Neural progenitor cell (in vitro differentiated cells): ENCODE data around the gene ZNF746. TPM values are rescaled to one million over a fixed set of nuclear protein-coding genes. Genes with fewer than 3 reads are reported as not detected.

Experiments used
- DNase-seq: peaks from one replicate; pipeline ENCODE4 v3.0.0-alpha.2; 2016; ENCODE audit warnings: low spot score
- H2AFZ ChIP-seq: fragments of 200-600 bp; sonication (generic); replicated peaks from 2 replicates; pipeline ENCODE4 v1.6.1; 2016; ENCODE audit warnings: antibody characterized with exemption
- H3F3A ChIP-seq: fragments of 200-600 bp; sonication (generic); 2 replicates; pipeline ENCODE4 v1.6.1; 2016; ENCODE audit warnings: antibody characterized with exemption, low read depth
- H3K27ac ChIP-seq: fragments of 200-600 bp; sonication (generic); 2 replicates; pipeline ENCODE4 v1.5.1; 2016; ENCODE audit warnings: mild to moderate bottlenecking
- H3K27me3 ChIP-seq: fragments of 200-600 bp; sonication (generic); 2 replicates; pipeline ENCODE4 v1.6.1; 2016; ENCODE audit warnings: mild to moderate bottlenecking, moderate library complexity
- H3K36me3 ChIP-seq: fragments of 200-600 bp; sonication (generic); 2 replicates; pipeline ENCODE4 v1.5.1; 2016
- H3K4me1 ChIP-seq: fragments of 200-600 bp; sonication (generic); 2 replicates; pipeline ENCODE4 v1.6.1; 2016; ENCODE audit warnings: mixed run types
- H3K4me2 ChIP-seq: fragments of 200-600 bp; sonication (generic); 2 replicates; pipeline ENCODE4 v1.6.1; 2016
- H3K4me3 ChIP-seq: fragments of 200-600 bp; sonication (generic); 2 replicates; pipeline ENCODE4 v1.5.1; 2016
- H3K79me2 ChIP-seq: fragments of 200-600 bp; sonication (generic); 2 replicates; pipeline ENCODE4 v1.6.1; 2016; ENCODE audit warnings: low read depth
- H3K9ac ChIP-seq: fragments of 200-600 bp; sonication (generic); 2 replicates; pipeline ENCODE4 v1.6.1; 2016
- H3K9me3 ChIP-seq: fragments of 200-600 bp; sonication (generic); 2 replicates; pipeline ENCODE4 v1.5.1; 2016; ENCODE audit warnings: low read depth
- H4K20me1 ChIP-seq: fragments of 200-600 bp; sonication (generic); 2 replicates; pipeline ENCODE4 v1.6.1; 2016; ENCODE audit warnings: low read depth
- H3K27ac Mint-ChIP-seq: 3 replicates; pipeline ENCODE4 v1.8.0; 2021; ENCODE audit warnings: mixed read lengths
- H3K27me3 Mint-ChIP-seq: 2 replicates; pipeline ENCODE4 v1.8.0; 2022; ENCODE audit warnings: low read depth, mild to moderate bottlenecking, inconsistent platforms, moderate library complexity, mixed read lengths; ENCODE audit not compliant: insufficient read depth
- H3K36me3 Mint-ChIP-seq: 3 replicates; pipeline ENCODE4 v1.8.0; 2021; ENCODE audit warnings: mixed read lengths
- H3K4me1 Mint-ChIP-seq: 3 replicates; pipeline ENCODE4 v1.8.0; 2021; ENCODE audit warnings: mixed read lengths
- H3K4me3 Mint-ChIP-seq: 3 replicates; pipeline ENCODE4 v1.8.0; 2021; ENCODE audit warnings: mild to moderate bottlenecking, moderate library complexity, mixed read lengths
- H3K9me3 Mint-ChIP-seq: 3 replicates; pipeline ENCODE4 v1.8.0; 2020; ENCODE audit warnings: mixed read lengths
- EZH2 ChIP-seq: fragments of 200-600 bp; sonication (generic); IDR thresholded peaks from 2 replicates; pipeline ENCODE4 v1.6.1; 2017; ENCODE audit warnings: antibody characterized with exemption, mild to moderate bottlenecking, moderate library complexity
- EZH2phosphoT487 ChIP-seq: fragments of 200-600 bp; sonication (generic); IDR thresholded peaks from 2 replicates; pipeline ENCODE4 v1.6.1; 2017; ENCODE audit warnings: antibody characterized with exemption
- total RNA-seq: library from RNA; depleted of rRNA; stranded (reverse); fragments of >200 nt; gene quantifications from 2 replicates; pipeline ENCODE4 v1.2.3, GENCODE V29; 2015; ENCODE audit warnings: low replicate concordance
- TF ChIP-seq, protein P1 (sequence below): fragments of 200-600 bp; sonication (generic); IDR thresholded peaks from 2 replicates; pipeline ENCODE4 v1.5.1; 2017; ENCODE audit warnings: antibody characterized with exemption, mild to moderate bottlenecking

The ZNF746 gene
- total RNA-seq, 1 donor from 2014 or later, result 11.0 TPM

DNA sequence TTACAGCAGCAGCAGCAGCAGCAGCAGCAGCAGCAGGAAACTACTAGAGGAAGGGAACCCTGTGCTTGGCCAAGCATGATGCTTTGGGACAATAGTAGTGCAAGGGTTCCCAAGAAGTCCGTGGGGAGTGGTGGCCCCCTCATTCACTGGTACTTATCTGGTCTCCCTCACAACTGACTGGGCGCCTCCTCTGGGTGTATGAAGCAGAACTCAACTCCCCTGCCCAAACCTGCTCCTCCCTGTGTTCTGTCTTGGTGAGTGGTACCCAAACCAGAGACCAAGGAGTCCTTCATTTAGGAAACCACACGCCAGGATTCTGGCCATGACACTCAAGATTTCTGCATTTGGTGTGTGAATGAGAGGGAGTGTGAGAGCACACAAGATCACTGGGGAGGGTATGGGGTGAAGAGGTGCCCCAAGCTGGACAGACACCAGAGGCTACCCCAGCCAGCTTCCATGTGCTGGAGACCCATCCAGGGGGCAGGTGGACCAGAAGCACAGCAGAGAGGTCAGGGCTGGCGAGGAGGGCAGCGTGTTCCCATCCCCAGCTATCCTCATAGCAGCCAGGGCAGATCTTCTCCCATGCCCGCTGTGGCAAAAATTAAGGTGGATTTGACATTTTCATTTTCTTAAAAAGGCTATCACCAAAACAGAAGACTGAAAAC is 26.2 kb downstream of the ZNF746 start:
- H3K36me3 ChIP-seq, result no peaks in the 10 kb centered on the region
- DNase-seq, result no peak
- peaks cover 38% of the 10 kb centered on the region for H3K36me3 Mint-ChIP-seq
- H3K9me3 Mint-ChIP-seq, result peaks cover 11% of the 10 kb centered on the region
- H3K27me3 Mint-ChIP-seq, result peaks cover 2% of the 10 kb centered on the region
- no peaks in the 10 kb centered on the region for H3F3A ChIP-seq
- no peaks in the 10 kb centered on the region for H4K20me1 ChIP-seq
- no peak overlapping the region for H3K27ac ChIP-seq
- H3K9ac ChIP-seq, result no peak overlapping the region
- H3K4me3 ChIP-seq, result no peak overlapping the region
- H3K4me1 ChIP-seq, result no peaks in the 10 kb centered on the region
- no peaks in the 10 kb centered on the region for H3K79me2 ChIP-seq
- TF ChIP-seq EZH2, result no peak
- no peak for TF ChIP-seq EZH2phosphoT487
- TF ChIP-seq, protein P1, sequence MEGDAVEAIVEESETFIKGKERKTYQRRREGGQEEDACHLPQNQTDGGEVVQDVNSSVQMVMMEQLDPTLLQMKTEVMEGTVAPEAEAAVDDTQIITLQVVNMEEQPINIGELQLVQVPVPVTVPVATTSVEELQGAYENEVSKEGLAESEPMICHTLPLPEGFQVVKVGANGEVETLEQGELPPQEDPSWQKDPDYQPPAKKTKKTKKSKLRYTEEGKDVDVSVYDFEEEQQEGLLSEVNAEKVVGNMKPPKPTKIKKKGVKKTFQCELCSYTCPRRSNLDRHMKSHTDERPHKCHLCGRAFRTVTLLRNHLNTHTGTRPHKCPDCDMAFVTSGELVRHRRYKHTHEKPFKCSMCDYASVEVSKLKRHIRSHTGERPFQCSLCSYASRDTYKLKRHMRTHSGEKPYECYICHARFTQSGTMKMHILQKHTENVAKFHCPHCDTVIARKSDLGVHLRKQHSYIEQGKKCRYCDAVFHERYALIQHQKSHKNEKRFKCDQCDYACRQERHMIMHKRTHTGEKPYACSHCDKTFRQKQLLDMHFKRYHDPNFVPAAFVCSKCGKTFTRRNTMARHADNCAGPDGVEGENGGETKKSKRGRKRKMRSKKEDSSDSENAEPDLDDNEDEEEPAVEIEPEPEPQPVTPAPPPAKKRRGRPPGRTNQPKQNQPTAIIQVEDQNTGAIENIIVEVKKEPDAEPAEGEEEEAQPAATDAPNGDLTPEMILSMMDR, result no peak
- H3K4me3 Mint-ChIP-seq, result no peak overlapping the region
- no peaks in the 10 kb centered on the region for H3K9me3 ChIP-seq
- H2AFZ ChIP-seq, result no peak overlapping the region
- no peak overlapping the region for H3K27ac Mint-ChIP-seq
- H3K4me1 Mint-ChIP-seq, result no peaks in the 10 kb centered on the region
- no peaks in the 10 kb centered on the region for H3K27me3 ChIP-seq
- no peak overlapping the region for H3K4me2 ChIP-seq

DNA sequence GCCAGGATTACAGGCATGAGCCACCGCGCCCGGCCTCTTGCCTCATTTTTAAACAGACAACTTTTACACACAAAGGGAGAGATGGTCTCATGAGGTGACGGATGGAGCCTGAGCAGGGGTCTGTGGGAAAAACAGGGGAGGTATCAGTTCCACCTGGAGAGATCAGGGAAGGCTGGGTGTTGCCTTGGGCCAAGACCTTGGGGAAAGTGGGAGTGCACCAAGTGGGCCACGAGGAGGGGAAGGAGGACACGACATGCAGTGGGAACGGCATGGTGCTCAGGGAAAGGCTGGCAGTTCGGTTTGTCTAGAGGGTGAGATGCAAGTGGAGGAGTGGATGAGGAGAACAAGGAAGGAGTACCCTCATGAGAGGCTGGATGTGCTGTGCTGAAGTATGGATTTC is 27.8 kb downstream of the ZNF746 start:
- Histone ChIP-seq H3F3A (no peaks in the 10 kb centered on the region), H3K4me1 (no peaks in the 10 kb centered on the region), H3K9ac (no peak overlapping the region), H3K27me3 (no peaks in the 10 kb centered on the region), H4K20me1 (no peaks in the 10 kb centered on the region), H3K9me3 (no peaks in the 10 kb centered on the region), H3K36me3 (no peaks in the 10 kb centered on the region), H3K4me2 (no peak overlapping the region), H2AFZ (no peak overlapping the region), H3K27ac (no peak overlapping the region), H3K4me3 (no peak overlapping the region), H3K79me2 (no peaks in the 10 kb centered on the region)
- H3K4me3 Mint-ChIP-seq, result no peak overlapping the region
- peaks cover 2% of the 10 kb centered on the region for H3K27me3 Mint-ChIP-seq
- peaks cover 15% of the 10 kb centered on the region for H3K9me3 Mint-ChIP-seq
- DNase-seq, result no peak
- H3K36me3 Mint-ChIP-seq, result peaks cover 31% of the 10 kb centered on the region
- no peaks in the 10 kb centered on the region for H3K4me1 Mint-ChIP-seq
- TF ChIP-seq EZH2phosphoT487, result no peak
- TF ChIP-seq, protein P1, result no peak
- TF ChIP-seq EZH2, result no peak
- H3K27ac Mint-ChIP-seq, result no peak overlapping the region

DNA sequence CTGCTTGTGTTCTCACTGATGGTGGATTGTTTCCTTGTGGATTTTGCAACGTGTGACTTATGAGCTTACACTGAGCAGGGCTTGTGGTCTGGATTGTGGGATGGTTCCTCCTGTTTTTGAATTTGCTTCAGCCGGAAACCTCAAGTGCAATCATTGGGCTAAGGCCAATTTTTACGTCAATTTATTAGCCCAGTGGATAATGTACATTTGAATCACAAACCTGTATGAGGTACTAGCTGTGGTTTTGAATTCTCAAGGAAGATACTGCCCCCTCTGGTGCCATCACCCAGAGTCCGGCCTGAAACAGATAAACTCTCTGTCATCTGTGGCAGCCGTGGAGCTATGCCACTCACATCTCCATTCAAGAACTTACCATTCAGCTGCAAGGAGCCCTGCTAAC is 29.4 kb downstream of the ZNF746 start:
- H3K27me3 Mint-ChIP-seq, result peaks cover 3% of the 10 kb centered on the region
- no peak overlapping the region for H3K4me3 Mint-ChIP-seq
- Histone ChIP-seq H4K20me1 (no peaks in the 10 kb centered on the region), H3K9ac (no peak overlapping the region), H3K4me3 (no peak overlapping the region), H3K4me2 (no peak overlapping the region), H3K9me3 (no peaks in the 10 kb centered on the region), H3K36me3 (no peaks in the 10 kb centered on the region), H3F3A (no peaks in the 10 kb centered on the region), H3K79me2 (no peaks in the 10 kb centered on the region), H3K4me1 (no peaks in the 10 kb centered on the region), H2AFZ (no peak overlapping the region), H3K27me3 (peaks cover 12% of the 10 kb centered on the region), H3K27ac (no peak overlapping the region)
- no peak overlapping the region for H3K27ac Mint-ChIP-seq
- peaks cover 15% of the 10 kb centered on the region for H3K9me3 Mint-ChIP-seq
- TF ChIP-seq EZH2phosphoT487 (no peak), EZH2 (no peak)
- TF ChIP-seq, protein P1, result no peak
- no peak for DNase-seq
- H3K4me1 Mint-ChIP-seq, result no peaks in the 10 kb centered on the region
- H3K36me3 Mint-ChIP-seq, result peaks cover 29% of the 10 kb centered on the region
